Activated gamma-delta T cell (primary cell): ENCODE data around the gene TNFRSF6B.
"Not testable (repeated sequence)": the region's sequence is repeated elsewhere in the genome, so short reads cannot be mapped to it uniquely, and the experiment has no call there.

Experiments
- DNase-seq: peaks from one replicate; lab custom pipeline; 2025; lab: John Stamatoyannopoulos, UW

TNFRSF6B gene

DNA sequence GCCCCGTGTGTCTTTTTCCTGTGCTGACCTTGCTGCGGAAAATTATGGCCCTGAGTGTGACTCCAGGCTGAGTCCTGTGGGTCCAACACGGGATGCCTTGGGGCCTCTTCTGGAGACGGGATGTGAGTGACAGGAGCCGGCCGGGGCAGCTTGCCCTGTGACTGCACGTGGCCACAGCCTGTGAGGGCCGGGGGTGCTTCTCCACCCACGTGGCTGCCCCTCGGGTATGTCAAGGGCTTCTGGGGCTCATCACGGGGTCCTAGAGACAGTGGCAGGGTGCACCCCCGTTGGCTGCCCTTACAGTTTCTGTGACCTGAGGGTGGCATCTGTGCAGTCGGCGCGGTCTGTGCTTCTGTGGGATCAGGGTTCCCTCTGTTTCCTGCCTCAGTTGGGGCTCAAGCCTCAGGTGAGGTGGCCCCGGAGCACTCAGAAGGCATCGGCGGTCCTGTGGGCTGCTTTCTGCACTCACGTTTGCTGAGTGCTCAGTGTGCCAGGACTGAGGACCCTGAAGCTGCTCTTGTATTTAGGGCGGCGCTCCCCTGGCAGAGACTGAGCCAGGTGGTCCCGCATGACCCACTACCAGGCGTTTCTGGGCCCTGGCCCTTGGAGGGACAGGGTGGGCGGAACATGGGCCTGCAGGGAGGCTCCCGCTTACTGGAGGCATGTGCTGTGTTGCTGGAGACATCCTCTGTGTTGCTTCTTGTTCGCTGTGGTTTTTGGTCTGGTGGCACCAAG lies 33.0 kb upstream of the TNFRSF6B start:
- DNase-seq, result no peak

DNA sequence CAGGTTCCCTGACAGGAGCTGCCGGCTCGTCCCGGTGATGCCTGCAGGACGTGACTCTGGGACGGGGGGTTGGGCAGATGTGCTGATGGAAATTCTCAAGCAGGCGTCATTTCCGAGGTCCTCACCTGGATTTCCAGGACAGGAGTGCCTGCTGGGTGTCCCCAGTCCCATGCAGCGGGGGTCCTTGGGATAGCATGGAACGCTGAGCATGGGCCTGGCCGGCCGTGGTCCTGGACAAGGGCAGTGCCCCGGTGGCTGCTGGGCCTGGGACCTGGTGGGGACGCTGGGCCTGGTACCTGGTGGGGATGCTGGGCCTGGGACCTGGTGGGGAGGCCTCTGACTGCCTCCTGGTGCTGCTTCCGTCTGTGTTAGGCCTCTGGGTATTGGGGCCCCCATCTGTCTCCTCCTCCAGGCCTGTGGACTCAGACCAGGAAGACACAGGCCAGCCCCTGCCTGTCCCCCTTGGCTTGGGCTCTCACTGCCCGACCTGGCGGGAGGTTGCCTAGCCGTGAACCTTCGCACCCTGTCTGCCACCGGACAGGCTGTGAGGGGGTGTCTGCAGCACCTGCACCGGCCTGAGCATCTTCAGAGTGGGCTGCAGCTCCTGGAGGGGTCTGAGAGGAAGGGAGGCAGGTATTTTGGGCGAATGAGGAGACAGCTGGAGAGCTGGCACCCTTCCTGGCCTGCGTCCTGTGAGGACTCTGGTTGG lies 32.2 kb upstream of the TNFRSF6B start:
- DNase-seq, result no peak

GRCh38 chr20:63664861-63665594 lies 31.4 kb upstream of the TNFRSF6B start:
- no peak for DNase-seq

DNA sequence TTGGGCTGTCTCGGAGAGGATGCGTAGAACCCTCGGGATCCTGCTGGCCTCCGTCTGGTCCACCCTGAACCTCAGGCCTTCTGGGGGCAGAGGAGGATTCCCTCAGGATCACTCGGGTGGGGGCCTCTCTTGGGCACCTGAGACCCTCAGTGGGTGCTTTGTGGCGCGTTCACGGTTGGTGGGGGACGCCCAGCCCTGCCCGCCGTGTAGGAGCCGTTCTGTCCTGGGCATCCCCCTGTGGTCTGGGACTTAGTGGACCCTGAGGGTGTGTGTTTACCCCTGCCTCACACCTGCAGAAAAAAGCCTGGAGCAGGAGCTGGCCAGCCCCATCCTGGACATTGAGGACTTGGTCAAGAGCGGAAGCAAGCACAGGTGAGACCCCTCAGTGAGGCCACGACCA lies 30.7 kb upstream of the TNFRSF6B start:
- no peak for DNase-seq

- DNase-seq, result no peak
These were observed 28.6 kb upstream of the TNFRSF6B start for GRCh38 chr20:63667858-63668257.

GRCh38 chr20:63668351-63668750 lies 28.1 kb upstream of the TNFRSF6B start:
- no peak for DNase-seq

- not testable (repeated sequence) for DNase-seq
These were observed 24.8 kb upstream of the TNFRSF6B start for GRCh38 chr20:63671695-63672094.

- no peak for DNase-seq
These were observed 23.8 kb upstream of the TNFRSF6B start for GRCh38 chr20:63672666-63673065.

DNA sequence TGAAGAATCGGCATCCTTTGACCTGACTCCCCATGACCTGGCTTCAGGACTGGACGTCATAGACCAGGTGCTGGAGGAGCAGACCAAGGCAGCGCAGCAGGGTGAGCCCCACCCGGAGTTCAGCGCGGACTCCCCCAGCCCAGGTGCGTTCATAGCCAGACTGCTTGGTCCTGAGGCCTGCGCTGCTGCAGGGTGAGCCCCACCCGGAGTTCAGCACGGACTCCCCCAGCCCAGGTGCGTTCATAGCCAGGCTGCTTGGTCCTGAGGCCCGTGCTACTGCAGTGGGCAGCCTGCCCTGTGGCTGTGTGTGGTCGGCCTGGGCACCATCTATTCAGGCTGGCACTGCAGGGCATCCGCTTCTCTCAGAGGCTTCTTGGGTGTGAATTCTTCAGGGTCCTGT lies 22.5 kb upstream of the TNFRSF6B start:
- no peak for DNase-seq

DNA sequence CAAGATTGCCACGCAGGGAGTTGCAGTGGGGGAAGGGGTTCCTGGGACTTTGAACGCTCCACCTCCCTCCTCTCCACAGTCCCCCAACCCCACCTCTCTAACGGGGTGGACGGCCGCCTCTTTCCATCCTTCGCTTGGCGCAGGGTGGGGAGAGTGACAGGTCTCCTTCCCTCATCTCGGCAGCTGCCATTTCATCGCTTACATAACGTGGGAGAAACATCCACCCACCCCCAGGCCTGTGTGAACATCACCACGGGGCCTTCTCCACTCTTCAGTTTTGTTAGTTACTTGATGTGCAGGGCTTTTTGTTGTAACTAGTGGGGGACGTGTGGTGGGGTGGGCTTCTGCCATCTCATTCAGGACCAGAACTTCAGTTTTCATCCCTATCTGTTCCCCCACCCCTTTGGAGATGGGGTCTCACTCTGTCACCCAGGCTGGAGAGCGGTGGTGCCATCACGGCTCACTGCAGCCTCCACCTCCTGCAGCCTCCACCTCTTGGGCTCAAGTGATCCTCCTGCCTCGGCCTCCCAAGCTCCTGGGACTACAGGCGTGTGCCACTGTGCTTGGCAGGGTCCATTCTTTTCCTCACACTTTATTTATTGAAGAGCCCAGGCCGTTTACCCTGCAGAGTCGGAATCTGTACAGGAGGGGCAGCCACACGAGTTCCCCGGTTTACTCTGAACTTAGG lies 20.6 kb upstream of the TNFRSF6B start:
- no peak for DNase-seq

GRCh38 chr20:63678071-63678470 lies 18.4 kb upstream of the TNFRSF6B start:
- no peak for DNase-seq

- DNase-seq, result no peak
These were observed 17.6 kb upstream of the TNFRSF6B start for GRCh38 chr20:63678667-63679465.

- DNase-seq, result no peak
These were observed 16.6 kb upstream of the TNFRSF6B start for GRCh38 chr20:63679799-63680305.

- no peak for DNase-seq
These were observed 16.0 kb upstream of the TNFRSF6B start for GRCh38 chr20:63680427-63680826.

DNA sequence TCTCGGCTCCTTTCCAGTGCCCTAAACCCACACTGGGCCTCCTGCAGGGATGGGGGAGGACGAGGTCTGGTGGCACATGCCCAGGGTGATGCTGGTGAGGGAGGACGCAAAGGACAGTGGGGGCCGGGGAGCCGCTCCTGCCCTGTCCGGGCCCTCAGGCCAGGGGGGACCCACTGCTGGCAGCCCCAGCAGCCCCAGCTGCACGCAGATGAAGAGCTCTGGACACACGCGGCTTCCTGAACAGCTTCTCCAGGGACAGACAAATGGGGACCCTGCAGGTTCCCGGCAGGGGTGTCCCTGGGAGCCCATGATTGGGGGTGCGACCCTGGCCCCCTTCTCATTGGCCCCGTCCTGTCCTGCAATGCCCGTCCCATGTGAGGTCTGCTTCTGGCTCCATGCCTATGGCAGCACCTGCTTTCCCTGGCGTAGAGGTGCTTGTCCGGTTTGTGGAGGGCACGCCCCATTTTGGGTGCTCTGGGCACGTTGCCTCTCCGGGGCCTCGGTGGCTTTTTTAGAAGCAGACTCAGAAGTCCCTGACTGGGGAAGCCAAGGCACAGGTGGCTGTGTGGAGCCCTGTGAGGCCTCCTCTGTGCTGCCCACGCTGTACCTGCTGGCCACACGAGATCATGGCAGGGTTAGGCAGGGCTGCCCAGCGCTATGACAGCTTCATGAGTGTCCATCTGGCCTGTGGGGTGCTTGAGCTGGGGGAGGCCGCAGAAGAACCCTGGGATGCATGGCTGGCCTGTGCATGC lies 15.4 kb upstream of the TNFRSF6B start:
- no peak for DNase-seq

DNA sequence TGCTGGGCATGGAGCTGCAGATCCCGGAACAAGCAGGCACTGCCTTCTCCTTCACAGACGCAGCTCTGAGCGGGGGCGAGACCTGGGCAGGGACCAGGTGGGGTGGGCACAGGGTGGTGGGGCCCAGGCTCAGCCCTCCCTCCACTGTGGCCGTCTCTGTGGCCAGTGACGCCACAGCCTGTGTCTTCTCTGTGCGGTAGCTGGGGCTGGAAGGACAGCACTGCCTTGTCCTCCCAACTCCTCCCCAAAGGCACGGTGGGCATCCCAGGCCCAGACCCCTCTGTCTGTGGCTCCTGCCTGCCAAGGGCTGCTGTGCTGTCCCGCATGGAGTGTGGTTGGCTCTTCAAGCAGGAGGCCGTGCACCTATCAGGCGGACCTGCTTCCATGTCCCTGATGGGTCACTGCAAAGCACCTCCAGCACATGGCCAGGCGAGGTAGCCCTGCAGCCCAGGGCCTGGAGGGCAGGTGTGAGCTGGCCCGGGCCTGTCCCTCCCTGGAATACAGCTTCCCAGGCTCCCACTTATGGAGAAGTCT lies 14.8 kb upstream of the TNFRSF6B start:
- DNase-seq, result no peak

DNA sequence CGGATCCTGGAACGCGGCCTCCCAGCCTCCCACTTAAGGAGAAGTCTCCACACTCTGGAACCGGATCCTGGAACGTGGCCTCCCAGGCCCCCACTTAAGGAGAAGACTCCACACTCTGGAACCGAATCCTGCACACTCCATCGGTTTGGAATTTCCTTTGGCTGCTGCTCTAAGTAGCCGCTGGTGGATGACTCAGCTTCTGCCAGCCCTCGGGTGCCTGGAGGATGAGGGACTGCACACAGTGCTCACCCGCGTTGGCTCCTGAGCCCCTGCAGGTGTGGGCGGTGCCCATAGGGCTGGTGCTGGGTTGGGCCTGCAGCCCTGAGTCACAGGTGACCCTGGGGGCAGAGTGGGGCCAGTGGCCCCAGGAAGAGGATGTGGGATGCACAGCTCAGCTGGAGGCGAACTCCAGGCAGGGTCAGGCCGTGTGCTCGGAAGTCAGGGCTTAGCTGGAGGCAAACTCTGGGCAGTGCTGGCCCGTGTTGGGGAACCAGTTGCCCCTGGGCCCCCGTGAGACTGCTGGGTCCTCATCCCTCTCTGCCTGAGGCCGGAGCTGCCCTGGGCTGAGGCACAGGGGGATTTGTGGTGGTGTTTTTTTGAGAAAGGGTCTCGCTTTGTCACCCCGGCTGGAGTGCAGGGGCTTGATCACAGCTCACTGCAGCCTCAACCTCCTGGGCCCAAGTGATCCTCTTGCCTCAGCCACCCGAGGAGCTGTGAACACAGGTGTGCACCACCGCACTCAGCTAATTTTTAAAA lies 13.9 kb upstream of the TNFRSF6B start:
- DNase-seq, result no peak

GRCh38 chr20:63685269-63686026 lies 11.0 kb upstream of the TNFRSF6B start:
- no peak for DNase-seq

DNA sequence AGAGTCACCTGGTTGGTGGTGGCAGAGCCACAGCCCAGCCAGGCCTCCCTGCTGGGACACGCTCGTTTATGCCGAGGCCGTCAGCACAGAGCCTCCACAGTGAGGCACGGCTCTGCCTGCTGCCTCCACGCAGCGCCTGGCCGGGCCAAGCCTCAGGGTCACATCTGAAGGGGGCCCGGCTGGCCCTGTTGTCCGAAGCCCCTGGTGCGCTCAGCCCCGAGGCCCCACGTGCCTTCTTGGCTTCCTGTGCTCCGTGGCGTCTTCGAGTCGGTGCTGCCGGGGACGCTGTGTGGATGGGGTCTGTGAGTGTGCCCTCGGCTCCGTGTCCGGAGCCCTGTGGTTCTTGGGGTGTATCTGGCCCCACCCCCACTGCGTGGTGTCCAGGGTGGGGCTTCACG lies 10.4 kb upstream of the TNFRSF6B start:
- DNase-seq, result no peak
